Measurements from ENCODE around the gene MRPL32. TPM values are rescaled to one million over a fixed set of nuclear protein-coding genes. Genes with fewer than 3 reads are reported as not detected.

MRPL32 gene
- total and polyA plus RNA-seq, 2 of the 13 experiments (the other 11 are each of a cell fraction or from before 2014, with no cell fraction given), result 39.0 to 81.2 TPM

Other genes starting within 250 kb of the MRPL32 start
- gene C7orf25, start 20.3 kb upstream of the MRPL32 start, total RNA-seq (2016; rRNA removed; fragmentation: Illumina TruSeq; extraction: Trizol), result 1.1 and 1.3 TPM in 2 replicates
- 0.37 and 0.68 TPM in 2 replicates for gene C7orf25, start 20.3 kb upstream of the MRPL32 start, polyA plus RNA-seq (2011; rRNA removed)
- gene PSMA2, start 202 bp upstream of the MRPL32 start, total RNA-seq (2016; rRNA removed; fragmentation: Illumina TruSeq; extraction: Trizol), result 266 and 383 TPM in 2 replicates
- gene PSMA2, start 202 bp upstream of the MRPL32 start, polyA plus RNA-seq (2011; rRNA removed), result 76.8 and 125 TPM in 2 replicates
- gene HECW1, start 180.3 kb downstream of the MRPL32 start, total RNA-seq (2016; rRNA removed; fragmentation: Illumina TruSeq; extraction: Trizol), result not detected in 2 replicates
- gene HECW1, start 180.3 kb downstream of the MRPL32 start, polyA plus RNA-seq (2011; rRNA removed), result not detected in 2 replicates